ENCODE data around the gene INTS1.
A peak's percentile ranks its signal among the peaks of the same experiment; 100 is the strongest.

Gene INTS1

GRCh38 chr7:1538544-1539180, 34.5 kb upstream of the INTS1 start:
- no peak for DNase-seq (ENCODE audit: low spot score)
- Mint-ChIP-seq H3K27ac (no peak overlapping the region), H3K36me3 (ENCODE audit: low read depth) (peaks cover 12% of the 10 kb centered on the region), H3K27me3 (ENCODE audit: low read depth) (no peaks in the 10 kb centered on the region), H3K9me3 (no peaks in the 10 kb centered on the region), H3K4me3 (no peak overlapping the region), H3K4me1 (ENCODE audit: low read depth) (peaks cover under 1% of the 10 kb centered on the region)

GRCh38 chr7:1537535-1538412, 33.6 kb upstream of the INTS1 start:
- no peak overlapping the region for H3K27ac Mint-ChIP-seq
- H3K9me3 Mint-ChIP-seq: no peaks in the 10 kb centered on the region
- no peaks in the 10 kb centered on the region for H3K27me3 Mint-ChIP-seq (ENCODE audit: low read depth)
- peaks cover 12% of the 10 kb centered on the region for H3K36me3 Mint-ChIP-seq (ENCODE audit: low read depth)
- DNase-seq (ENCODE audit: low spot score): no peak
- no peak overlapping the region for H3K4me3 Mint-ChIP-seq
- peaks cover 9% of the 10 kb centered on the region for H3K4me1 Mint-ChIP-seq (ENCODE audit: low read depth)

- Mint-ChIP-seq H3K9me3 (no peaks in the 10 kb centered on the region), H3K4me3 (no peak overlapping the region), H3K27me3 (ENCODE audit: low read depth) (no peaks in the 10 kb centered on the region), H3K27ac (no peak overlapping the region), H3K36me3 (ENCODE audit: low read depth) (peaks cover 12% of the 10 kb centered on the region), H3K4me1 (ENCODE audit: low read depth) (peaks cover 15% of the 10 kb centered on the region)
- no peak for DNase-seq (ENCODE audit: low spot score)
Observed at GRCh38 chr7:1536743-1537534, 32.8 kb upstream of the INTS1 start.

GRCh38 chr7:1536455-1536742, 32.2 kb upstream of the INTS1 start:
- peaks cover 11% of the 10 kb centered on the region for H3K36me3 Mint-ChIP-seq (ENCODE audit: low read depth)
- H3K9me3 Mint-ChIP-seq: no peaks in the 10 kb centered on the region
- peaks cover 20% of the 10 kb centered on the region for H3K4me1 Mint-ChIP-seq (ENCODE audit: low read depth)
- no peak for DNase-seq (ENCODE audit: low spot score)
- no peaks in the 10 kb centered on the region for H3K27me3 Mint-ChIP-seq (ENCODE audit: low read depth)
- no peak overlapping the region for H3K27ac Mint-ChIP-seq
- H3K4me3 Mint-ChIP-seq: no peak overlapping the region

- Mint-ChIP-seq H3K27me3 (ENCODE audit: low read depth) (no peaks in the 10 kb centered on the region), H3K27ac (no peak overlapping the region)
- DNase-seq (ENCODE audit: low spot score): no peak
Observed at GRCh38 chr7:1535701-1536454, 31.7 kb upstream of the INTS1 start.

GRCh38 chr7:1535100-1535458, 30.9 kb upstream of the INTS1 start:
- no peak for DNase-seq (ENCODE audit: low spot score)
- H3K36me3 Mint-ChIP-seq (ENCODE audit: low read depth): peaks cover 4% of the 10 kb centered on the region
- peaks cover 20% of the 10 kb centered on the region for H3K4me1 Mint-ChIP-seq (ENCODE audit: low read depth)
- no peaks in the 10 kb centered on the region for H3K27me3 Mint-ChIP-seq (ENCODE audit: low read depth)
- H3K9me3 Mint-ChIP-seq: no peaks in the 10 kb centered on the region
- no peak overlapping the region for H3K27ac Mint-ChIP-seq
- H3K4me3 Mint-ChIP-seq: no peak overlapping the region

More at GRCh38 chr7:1535701-1536454, 31.7 kb upstream of the INTS1 start:
- Mint-ChIP-seq H3K4me1 (ENCODE audit: low read depth) (peaks cover 20% of the 10 kb centered on the region), H3K36me3 (ENCODE audit: low read depth) (peaks cover 9% of the 10 kb centered on the region), H3K9me3 (no peaks in the 10 kb centered on the region), H3K4me3 (no peak overlapping the region)

- Mint-ChIP-seq H3K36me3 (ENCODE audit: low read depth) (peaks cover 4% of the 10 kb centered on the region), H3K27ac (no peak overlapping the region), H3K4me1 (ENCODE audit: low read depth) (peaks cover 20% of the 10 kb centered on the region), H3K9me3 (no peaks in the 10 kb centered on the region), H3K4me3 (no peak overlapping the region), H3K27me3 (ENCODE audit: low read depth) (no peaks in the 10 kb centered on the region)
- DNase-seq (ENCODE audit: low spot score): no peak
Observed at GRCh38 chr7:1534330-1535099, 30.3 kb upstream of the INTS1 start.

- peaks cover 20% of the 10 kb centered on the region for H3K4me1 Mint-ChIP-seq (ENCODE audit: low read depth)
- H3K9me3 Mint-ChIP-seq: no peaks in the 10 kb centered on the region
- DNase-seq (ENCODE audit: low spot score): peak; percentile 23
- H3K4me3 Mint-ChIP-seq: peak overlapping the region; percentile 90
- H3K27ac Mint-ChIP-seq: peak overlapping the region; percentile 91
- no peaks in the 10 kb centered on the region for H3K27me3 Mint-ChIP-seq (ENCODE audit: low read depth)
- peaks cover 4% of the 10 kb centered on the region for H3K36me3 Mint-ChIP-seq (ENCODE audit: low read depth)
Observed at GRCh38 chr7:1533547-1534329, 29.5 kb upstream of the INTS1 start.

GRCh38 chr7:1533255-1533546, 29.0 kb upstream of the INTS1 start:
- no peaks in the 10 kb centered on the region for H3K27me3 Mint-ChIP-seq (ENCODE audit: low read depth)
- peak overlapping the region; percentile 91 for H3K27ac Mint-ChIP-seq
- DNase-seq (ENCODE audit: low spot score): no peak
- no peaks in the 10 kb centered on the region for H3K9me3 Mint-ChIP-seq
- peaks cover 4% of the 10 kb centered on the region for H3K36me3 Mint-ChIP-seq (ENCODE audit: low read depth)
- H3K4me3 Mint-ChIP-seq: peak overlapping the region; percentile 90
- H3K4me1 Mint-ChIP-seq (ENCODE audit: low read depth): peaks cover 20% of the 10 kb centered on the region

- H3K36me3 Mint-ChIP-seq (ENCODE audit: low read depth): peaks cover 4% of the 10 kb centered on the region
Observed at GRCh38 chr7:1532456-1533254, 28.5 kb upstream of the INTS1 start.

GRCh38 chr7:1531979-1532455, 27.8 kb upstream of the INTS1 start:
- Mint-ChIP-seq H3K9me3 (no peaks in the 10 kb centered on the region), H3K27ac (peak overlapping the region; percentile 91), H3K4me1 (ENCODE audit: low read depth) (peaks cover 20% of the 10 kb centered on the region), H3K27me3 (ENCODE audit: low read depth) (no peaks in the 10 kb centered on the region), H3K36me3 (ENCODE audit: low read depth) (peaks cover 4% of the 10 kb centered on the region), H3K4me3 (peak overlapping the region; percentile 90)
- DNase-seq (ENCODE audit: low spot score): no peak

More at GRCh38 chr7:1532456-1533254, 28.5 kb upstream of the INTS1 start:
- Mint-ChIP-seq H3K27ac (peak overlapping the region; percentile 91), H3K27me3 (ENCODE audit: low read depth) (no peaks in the 10 kb centered on the region), H3K4me3 (peak overlapping the region; percentile 90), H3K9me3 (no peaks in the 10 kb centered on the region), H3K4me1 (ENCODE audit: low read depth) (peaks cover 20% of the 10 kb centered on the region)
- peak; percentile 65 for DNase-seq (ENCODE audit: low spot score)
